SK-N-SH treated with all-trans-retinoic acid at 6 μM for 48 hours (cell line): ENCODE data around the gene CDC42EP3.

Experiments
- ATAC-seq: fragments of 200-7000 bp; cut with Tn5 transposase; 3 replicates; pipeline ENCODE4 v1.9.1; 2020; ENCODE audit warnings: mild to moderate bottlenecking, moderate library complexity
- ARNTL ChIP-seq: fragments of 450-650 bp; formaldehyde crosslinking; IDR thresholded peaks from 2 replicates; pipeline ENCODE4 v1.5.0; 2020; ENCODE audit warnings: low read depth, mild to moderate bottlenecking, moderate library complexity, borderline replicate concordance
- BACH2 ChIP-seq: fragments of 250-450 bp; sonication (Bioruptor Pico); IDR thresholded peaks from 2 replicates; pipeline ENCODE4 v1.9.0; 2021; ENCODE audit warnings: mild to moderate bottlenecking, borderline replicate concordance
- CREB5 ChIP-seq: fragments of 250-450 bp; sonication (Bioruptor Pico); IDR thresholded peaks from 2 replicates; pipeline ENCODE4 v1.5.1; 2020; ENCODE audit warnings: low read depth, mild to moderate bottlenecking, moderate library complexity
- CSDC2 ChIP-seq: fragments of 250-450 bp; sonication (Bioruptor Pico); IDR thresholded peaks from 2 replicates; pipeline ENCODE4 v1.5.0; 2020; ENCODE audit warnings: mild to moderate bottlenecking, moderate library complexity
- CSRNP3 ChIP-seq: fragments of 250-450 bp; sonication (Bioruptor Pico); IDR thresholded peaks from 2 replicates; pipeline ENCODE4 v1.5.1; 2021; ENCODE audit warnings: mild to moderate bottlenecking, moderate library complexity
- ESRRG ChIP-seq: fragments of 250-450 bp; sonication (Bioruptor Pico); IDR thresholded peaks from 2 replicates; pipeline ENCODE4 v1.6.1; 2021; ENCODE audit warnings: mild to moderate bottlenecking
- GLIS3 ChIP-seq: fragments of 250-450 bp; sonication (Bioruptor Pico); IDR thresholded peaks from 2 replicates; pipeline ENCODE4 v1.5.0; 2020; ENCODE audit warnings: mild to moderate bottlenecking, moderate library complexity
- ISL1 ChIP-seq: fragments of 250-450 bp; sonication (Bioruptor Pico); IDR thresholded peaks from 2 replicates; pipeline ENCODE4 v2.1.2; 2022; ENCODE audit warnings: mild to moderate bottlenecking, moderate library complexity
- OSR1 ChIP-seq: fragments of 250-450 bp; sonication (Bioruptor Pico); IDR thresholded peaks from 2 replicates; pipeline ENCODE4 v1.8.0; 2022; ENCODE audit warnings: moderate library complexity, mild to moderate bottlenecking, inconsistent platforms
- POU6F1 ChIP-seq: fragments of 250-450 bp; sonication (Bioruptor Pico); IDR thresholded peaks from 2 replicates; pipeline ENCODE4 v1.8.0; 2021; ENCODE audit warnings: low read depth, mild to moderate bottlenecking, moderate library complexity, borderline replicate concordance
- PPARA ChIP-seq: fragments of 250-450 bp; sonication (Bioruptor Pico); IDR thresholded peaks from 2 replicates; pipeline ENCODE4 v1.5.0; 2020; ENCODE audit warnings: mild to moderate bottlenecking, borderline replicate concordance
- RARB ChIP-seq: fragments of 250-450 bp; sonication (Bioruptor Pico); IDR thresholded peaks from 2 replicates; pipeline ENCODE4 v1.8.0; 2021; ENCODE audit warnings: mild to moderate bottlenecking, moderate library complexity
- TCF4 ChIP-seq: fragments of 250-450 bp; sonication (Bioruptor Pico); IDR thresholded peaks from 2 replicates; pipeline ENCODE4 v1.8.0; 2021; ENCODE audit warnings: mild to moderate bottlenecking, moderate library complexity, borderline replicate concordance
- TSHZ2 ChIP-seq: fragments of 250-450 bp; sonication (Bioruptor Pico); IDR thresholded peaks from 2 replicates; pipeline ENCODE4 v1.5.0; 2020; ENCODE audit warnings: mild to moderate bottlenecking, moderate library complexity
- ZC3H10 ChIP-seq: fragments of 250-450 bp; sonication (Bioruptor Pico); IDR thresholded peaks from 2 replicates; pipeline ENCODE4 v1.5.1; 2021; ENCODE audit warnings: mild to moderate bottlenecking, moderate library complexity
- ZFP3 ChIP-seq: fragments of 250-450 bp; sonication (Bioruptor Pico); IDR thresholded peaks from 2 replicates; pipeline ENCODE4 v1.5.0; 2020; ENCODE audit warnings: mild to moderate bottlenecking, moderate library complexity
- ZFP30 ChIP-seq: fragments of 450-650 bp; formaldehyde crosslinking; IDR thresholded peaks from 2 replicates; pipeline ENCODE4 v1.5.0; 2022; ENCODE audit warnings: mild to moderate bottlenecking, moderate library complexity
- ZNF565 ChIP-seq: fragments of 450-650 bp; formaldehyde crosslinking; conservative IDR thresholded peaks from 2 replicates; pipeline ENCODE4 v1.5.0; 2020; ENCODE audit warnings: low read depth, mild to moderate bottlenecking, moderate library complexity
- ZNF70 ChIP-seq: fragments of 450-650 bp; formaldehyde crosslinking; IDR thresholded peaks from 2 replicates; pipeline ENCODE4 v1.5.0; 2020; ENCODE audit warnings: mild to moderate bottlenecking, moderate library complexity
- ZNF8 ChIP-seq: fragments of 450-650 bp; formaldehyde crosslinking; IDR thresholded peaks from 2 replicates; pipeline ENCODE4 v1.5.0; 2020; ENCODE audit warnings: mild to moderate bottlenecking, moderate library complexity

The CDC42EP3 gene

GRCh38 chr2:37639631-37640030, 31.8 kb downstream of the CDC42EP3 start:
- TF ChIP-seq TCF4 (CRISPR knock-in tag) (no peak), ZNF565 (CRISPR knock-in tag) (no peak), ZNF70 (CRISPR knock-in tag) (no peak), ZFP3 (no peak), ZNF8 (CRISPR knock-in tag) (no peak), GLIS3 (no peak; the same call in 1 of the 2 replicates), ISL1 (CRISPR knock-in tag) (no peak), CSRNP3 (no peak)
- no peak for ATAC-seq

- no peak for ATAC-seq
- no peak for TF ChIP-seq BACH2
- no peak for TF ChIP-seq RARB (CRISPR knock-in tag)
- no peak for TF ChIP-seq ZNF8 (CRISPR knock-in tag)
- TF ChIP-seq TCF4 (CRISPR knock-in tag): no peak
- TF ChIP-seq CSDC2 (CRISPR knock-in tag): no peak
- TF ChIP-seq ESRRG: no peak
- TF ChIP-seq ZFP30 (CRISPR knock-in tag): no peak
- TF ChIP-seq ZFP3: no peak
- TF ChIP-seq POU6F1 (CRISPR knock-in tag): no peak
- TF ChIP-seq OSR1 (CRISPR knock-in tag): no peak
- no peak for TF ChIP-seq ARNTL (CRISPR knock-in tag)
- TF ChIP-seq GLIS3: no peak
- TF ChIP-seq TSHZ2 (CRISPR knock-in tag): no peak; the same call in 1 of the 2 replicates
- no peak for TF ChIP-seq ZNF70 (CRISPR knock-in tag)
- TF ChIP-seq ZC3H10 (CRISPR knock-in tag): no peak
- TF ChIP-seq CSRNP3: no peak
- no peak for TF ChIP-seq CREB5 (CRISPR knock-in tag)
- no peak for TF ChIP-seq PPARA
Measured at GRCh38 chr2:37638973-37639372, 32.5 kb downstream of the CDC42EP3 start.

GRCh38 chr2:37637985-37638384, 33.5 kb downstream of the CDC42EP3 start:
- ATAC-seq: peak; percentile 20
- TF ChIP-seq ZFP30 (CRISPR knock-in tag) (no peak), POU6F1 (CRISPR knock-in tag) (no peak), RARB (CRISPR knock-in tag) (no peak), ZNF70 (CRISPR knock-in tag) (no peak), CREB5 (CRISPR knock-in tag) (no peak), TSHZ2 (CRISPR knock-in tag) (no peak), ISL1 (CRISPR knock-in tag) (no peak), GLIS3 (no peak)
